GM21515 (cell line): Measurements from ENCODE around the gene NDUFB10.
"Not testable (repeated sequence)": the region's sequence is repeated elsewhere in the genome, so short reads cannot be mapped to it uniquely, and the experiment has no call there.

Source experiments
- ATAC-seq: cut with Tn5 transposase; IDR thresholded peaks from one replicate; pipeline ENCODE4 v1.9.1; 2021; ENCODE audit not compliant: unreplicated experiment

The NDUFB10 gene

GRCh38 chr16:1923299-1924034, 35.9 kb upstream of the NDUFB10 start:
- no peak for ATAC-seq

GRCh38 chr16:1924095-1924494, 35.2 kb upstream of the NDUFB10 start:
- no peak for ATAC-seq

- no peak for ATAC-seq
These were observed 33.1 kb upstream of the NDUFB10 start for GRCh38 chr16:1926271-1926670.

- peak; percentile 11 for ATAC-seq
These were observed 30.2 kb upstream of the NDUFB10 start for GRCh38 chr16:1929105-1929504.

GRCh38 chr16:1929578-1930337, 29.6 kb upstream of the NDUFB10 start:
- ATAC-seq = peak; percentile 81

- no peak for ATAC-seq
These were observed 29.0 kb upstream of the NDUFB10 start for GRCh38 chr16:1930338-1930720.

GRCh38 chr16:1932050-1933028, 27.0 kb upstream of the NDUFB10 start:
- no peak for ATAC-seq

GRCh38 chr16:1933097-1933661, 26.2 kb upstream of the NDUFB10 start:
- no peak for ATAC-seq

GRCh38 chr16:1936945-1937479, 22.3 kb upstream of the NDUFB10 start:
- no peak for ATAC-seq

GRCh38 chr16:1938316-1938715, 21.0 kb upstream of the NDUFB10 start:
- ATAC-seq = no peak

- ATAC-seq = no peak
These were observed 20.4 kb upstream of the NDUFB10 start for GRCh38 chr16:1938910-1939309.

GRCh38 chr16:1939833-1940232, 19.5 kb upstream of the NDUFB10 start:
- not testable (repeated sequence) for ATAC-seq

GRCh38 chr16:1940273-1941161, 18.8 kb upstream of the NDUFB10 start:
- ATAC-seq = no peak

- no peak for ATAC-seq
These were observed 17.9 kb upstream of the NDUFB10 start for GRCh38 chr16:1941162-1942046.

- ATAC-seq = no peak
These were observed 17.1 kb upstream of the NDUFB10 start for GRCh38 chr16:1942047-1942809.

- ATAC-seq = peak; percentile 84
These were observed 16.3 kb upstream of the NDUFB10 start, which contains the start of gene MSRB1 for GRCh38 chr16:1942810-1943726. Gene MSRB1, minus strand, starts transcription at chr16:1943199. Its CDS starts 43 bp downstream, at chr16:1943156.
